NOMO-1 treated with dmso at 0.1 percent for 144 hours (cell line): Measurements from ENCODE around the gene PTPRE.
"Not testable (repeated sequence)": the region's sequence is repeated elsewhere in the genome, so short reads cannot be mapped to it uniquely, and the experiment has no call there.

Experiments
- DNase-seq: peaks from one replicate; lab custom pipeline; 2025; ENCODE audit not compliant: unreplicated experiment; lab: John Stamatoyannopoulos, UW

Gene PTPRE

DNA sequence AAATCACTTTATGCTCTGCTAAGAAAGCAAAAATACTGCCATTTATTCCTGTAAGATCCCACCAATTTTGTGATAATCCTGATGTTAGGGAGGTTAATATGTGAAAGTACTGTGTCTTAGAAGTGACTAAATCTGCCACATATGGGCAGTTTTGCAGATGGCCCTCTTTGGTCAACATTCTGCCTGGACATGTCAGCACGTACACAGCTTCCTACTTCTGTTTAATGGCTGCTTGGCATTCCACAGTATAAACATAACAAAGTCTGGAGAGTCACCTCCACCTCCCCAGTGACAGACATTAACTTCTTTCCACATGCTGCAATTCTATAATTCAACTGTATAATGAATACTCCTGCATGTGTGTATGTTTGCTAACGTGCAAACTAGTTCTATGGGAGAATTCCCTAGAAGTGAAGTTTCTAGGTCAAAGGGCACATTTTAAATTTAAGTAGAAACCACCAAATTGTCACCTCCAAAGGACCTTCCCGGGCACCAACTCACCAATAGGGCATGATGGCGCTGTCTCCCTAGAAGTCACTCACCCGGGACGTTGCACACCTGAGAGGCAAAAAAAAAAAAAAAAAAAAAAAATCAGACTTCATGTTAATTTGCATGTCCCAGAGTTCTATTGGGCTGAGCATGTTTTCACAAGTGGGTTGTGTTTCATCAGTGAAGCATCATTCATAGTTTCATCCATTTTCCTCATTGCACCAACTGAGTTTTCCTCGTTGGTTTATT, 180.4 kb downstream of the PTPRE start:
- no peak for DNase-seq

DNA sequence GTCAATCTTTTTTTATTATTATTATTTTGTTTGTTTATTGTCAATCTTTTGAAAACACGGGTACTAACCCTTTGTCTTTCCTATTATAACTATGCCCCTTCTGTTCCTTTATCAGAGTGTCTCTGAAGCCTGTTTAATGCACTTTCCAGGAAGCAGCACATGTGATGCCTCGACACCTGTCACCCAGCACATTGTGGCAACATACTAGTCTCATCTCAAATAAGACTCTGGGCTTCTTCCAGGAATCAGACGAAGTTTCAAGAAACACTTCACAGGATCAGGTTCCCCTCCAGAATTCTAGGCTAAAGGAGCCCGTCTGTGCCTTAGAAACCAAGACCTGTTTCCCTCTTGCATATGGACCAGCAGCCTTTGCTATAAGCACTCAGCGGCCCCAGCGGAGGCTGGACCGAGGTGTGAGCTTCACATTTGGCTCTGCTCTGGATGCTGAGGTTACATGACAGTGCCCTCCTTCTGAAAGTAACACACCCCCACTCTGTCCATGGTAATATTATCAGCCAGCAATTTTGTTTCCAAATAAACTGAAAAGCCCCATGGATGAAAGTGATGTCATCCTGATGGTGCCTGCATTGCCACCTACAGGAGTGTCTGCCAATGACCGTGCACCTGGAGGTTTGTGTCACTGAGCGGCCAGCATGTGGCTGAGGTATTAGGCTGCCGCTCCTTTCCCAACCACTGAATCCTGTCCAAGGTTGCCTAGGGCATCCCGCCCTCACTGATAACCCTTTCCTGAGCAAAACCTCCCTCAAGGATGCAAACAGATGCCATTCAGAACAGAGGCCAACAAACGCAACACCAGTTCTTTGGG, 181.2 kb downstream of the PTPRE start:
- DNase-seq: no peak

DNA sequence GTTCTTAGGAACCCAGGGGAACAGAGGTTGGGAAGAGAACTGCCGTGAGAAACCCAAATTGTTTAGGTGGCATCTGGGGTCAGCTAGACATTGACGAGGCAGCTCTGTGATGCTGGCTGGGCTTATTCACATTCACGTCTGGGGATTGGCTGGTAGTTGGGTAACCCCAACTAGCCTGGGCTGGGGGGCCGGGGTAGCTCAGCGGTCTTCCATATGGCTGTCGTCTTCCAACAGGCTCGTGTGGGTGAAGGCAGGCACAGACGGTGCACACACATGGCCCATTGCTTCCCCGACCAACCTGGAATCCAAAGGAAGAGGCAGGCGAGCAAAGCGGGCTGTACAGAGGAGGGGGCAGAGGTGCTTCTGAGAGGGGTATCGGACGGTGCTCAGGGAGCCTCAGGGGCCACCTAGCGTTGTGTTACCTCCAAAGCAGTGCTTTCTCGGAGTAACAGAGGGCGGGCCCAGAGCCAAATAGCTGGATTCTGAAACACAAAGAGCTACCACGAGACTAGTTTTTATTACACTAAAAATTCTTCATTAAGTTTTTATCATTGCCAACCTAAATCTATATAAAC, 184.8 kb downstream of the PTPRE start:
- no peak for DNase-seq

DNA sequence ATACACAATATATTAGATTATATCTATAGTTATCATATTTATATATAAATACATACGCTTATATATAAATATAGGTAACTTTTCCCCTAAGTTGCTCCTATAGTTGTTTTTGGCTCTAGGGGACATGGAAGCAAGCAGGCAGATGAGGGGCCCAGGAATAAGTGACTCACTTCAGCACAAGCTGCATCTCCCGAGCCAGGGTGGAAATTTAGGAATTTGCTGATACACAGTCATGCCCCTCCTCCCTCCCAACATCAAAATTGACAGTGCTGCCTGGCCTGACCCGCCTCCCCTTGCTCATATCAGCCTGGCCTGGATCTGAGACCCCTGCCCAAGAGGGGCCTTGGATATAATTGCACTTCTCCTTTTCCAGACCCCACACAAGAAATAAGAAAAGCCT, 185.6 kb downstream of the PTPRE start:
- DNase-seq: no peak

DNA sequence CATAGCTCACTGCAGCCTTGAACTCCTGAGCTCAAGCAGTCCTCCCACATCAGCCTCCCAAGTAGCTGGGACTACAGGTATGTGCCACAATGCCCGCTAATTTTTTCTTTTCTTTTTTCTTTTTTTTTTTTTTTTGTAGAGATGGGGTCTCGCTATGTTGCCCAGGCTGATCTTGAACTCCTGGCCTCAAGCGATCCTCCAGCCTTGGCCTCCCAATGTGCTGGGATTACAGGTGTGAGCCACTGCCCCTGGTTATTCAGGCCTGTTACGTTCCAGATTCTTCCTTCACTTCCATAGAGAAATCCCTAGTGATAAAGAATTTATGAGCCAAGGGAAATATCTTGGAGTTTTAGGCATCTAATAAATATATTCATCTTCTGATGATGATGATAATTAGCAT, 187.7 kb downstream of the PTPRE start:
- not testable (repeated sequence) for DNase-seq

DNA sequence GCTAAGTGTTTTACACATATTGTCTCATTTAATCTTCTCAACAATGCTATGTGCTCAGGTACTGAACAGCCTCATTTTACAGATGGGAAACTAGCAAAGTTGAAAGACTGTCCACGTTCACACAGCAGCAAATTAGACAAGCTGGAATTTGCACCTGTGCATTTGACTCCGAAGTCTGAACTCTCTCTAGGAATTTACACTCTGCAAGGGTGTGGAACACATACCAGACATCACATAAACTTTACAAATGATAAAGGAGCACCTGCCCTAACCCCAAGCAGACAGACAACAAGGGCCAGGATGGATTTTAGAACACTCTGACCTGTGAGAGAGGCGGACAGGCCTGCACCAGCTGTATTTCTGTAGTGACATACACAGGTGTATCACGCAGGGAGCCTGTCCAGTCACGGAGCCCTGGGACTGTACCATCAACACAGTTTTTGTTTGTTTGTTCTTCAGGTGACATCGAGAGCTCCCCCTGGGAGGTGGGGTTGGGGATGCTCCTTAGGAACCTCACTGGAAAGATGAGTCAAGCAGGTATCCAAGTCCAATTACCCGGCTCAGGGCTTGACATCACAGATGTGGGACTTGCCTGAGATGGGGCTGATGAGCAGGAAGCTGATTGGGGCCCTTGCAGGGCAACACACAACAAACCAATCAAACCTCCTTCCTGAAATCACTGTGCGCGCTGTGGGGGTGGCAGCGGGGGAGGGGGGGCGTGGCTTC, 188.3 kb downstream of the PTPRE start:
- no peak for DNase-seq

DNA sequence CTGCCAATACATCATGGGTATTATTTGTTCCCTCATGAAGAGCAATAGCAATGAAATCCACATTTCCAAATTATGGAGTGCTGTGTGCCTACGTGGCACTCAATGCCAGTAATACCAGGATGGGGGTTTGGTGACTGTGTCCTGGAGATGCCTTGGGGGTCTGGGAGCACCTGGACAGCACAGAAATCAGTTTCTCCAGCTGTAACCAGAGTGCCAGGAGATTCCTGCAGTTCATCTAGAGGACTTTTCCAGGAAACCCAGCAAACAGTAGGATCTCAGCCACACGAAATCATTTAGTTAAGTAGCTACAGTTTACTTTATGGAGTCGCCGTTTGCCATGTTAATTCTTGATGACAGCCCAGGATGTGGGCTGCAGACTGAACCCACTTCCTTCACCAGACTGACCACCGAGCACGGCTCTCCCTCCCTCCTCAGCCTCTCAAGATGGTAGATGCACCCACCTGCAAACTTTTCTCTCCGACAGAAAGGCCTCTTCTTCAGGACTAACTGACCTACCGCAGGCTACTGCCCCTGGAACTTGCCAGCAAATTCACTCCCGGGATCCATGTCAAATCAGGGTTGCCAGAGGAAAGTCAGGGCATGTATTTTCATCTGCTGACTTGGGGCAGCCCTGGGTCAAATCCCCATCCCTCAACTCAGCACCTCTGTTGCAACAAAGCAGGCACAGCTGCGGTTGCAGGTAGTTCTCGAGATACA, 189.0 kb downstream of the PTPRE start:
- DNase-seq: no peak

DNA sequence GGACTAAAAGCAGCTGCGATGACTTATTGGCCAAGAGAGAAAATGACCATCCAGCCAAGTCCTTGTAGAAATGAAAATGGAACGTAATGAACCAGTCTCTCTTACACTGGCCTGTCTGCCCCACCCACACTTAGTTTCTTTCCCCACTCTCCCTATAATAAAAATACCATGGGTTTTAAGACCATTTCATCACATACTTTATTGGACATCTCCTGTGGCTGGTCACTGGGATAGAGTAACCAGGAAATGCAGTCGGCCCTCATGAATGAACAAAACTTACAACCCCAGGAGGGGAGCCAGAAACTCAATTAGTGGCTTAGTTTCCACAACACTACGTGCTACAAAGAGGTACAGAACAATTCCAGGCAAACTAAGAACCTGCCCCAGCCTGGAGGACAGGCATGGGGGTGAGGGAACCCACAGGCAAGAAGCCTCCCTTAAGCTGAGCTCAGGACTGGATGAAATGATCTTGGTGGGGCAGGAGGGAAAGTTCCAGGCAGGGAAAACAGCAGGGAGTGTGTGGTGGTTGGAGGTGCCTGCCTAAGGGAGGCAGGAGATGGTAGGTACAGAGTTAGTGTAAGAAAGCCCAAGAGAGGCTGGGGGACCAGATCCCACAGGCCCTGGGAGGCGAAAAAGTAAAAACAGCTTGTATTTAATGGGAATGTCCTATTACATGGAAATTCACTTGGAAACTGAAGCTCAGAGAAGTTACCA, 189.7 kb downstream of the PTPRE start:
- no peak for DNase-seq

DNA sequence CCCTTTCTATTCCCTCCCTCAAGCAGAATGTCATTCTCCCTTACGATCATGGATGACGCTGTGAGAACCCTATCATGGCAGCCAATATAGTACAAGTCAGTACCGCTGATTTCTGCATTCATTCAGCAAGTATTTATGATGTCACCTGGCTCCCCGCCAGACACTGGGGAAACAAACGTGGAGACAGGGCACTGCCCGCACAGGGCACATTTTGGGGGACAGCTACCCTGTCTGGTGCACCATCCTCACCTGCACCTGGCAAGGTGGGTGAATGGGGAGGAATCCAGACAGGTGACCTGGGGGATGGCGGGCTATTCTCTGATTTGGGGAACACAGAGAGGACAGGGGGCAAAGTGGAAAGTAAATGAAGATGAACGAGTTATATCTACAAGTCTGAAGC, 190.9 kb downstream of the PTPRE start:
- DNase-seq: no peak

DNA sequence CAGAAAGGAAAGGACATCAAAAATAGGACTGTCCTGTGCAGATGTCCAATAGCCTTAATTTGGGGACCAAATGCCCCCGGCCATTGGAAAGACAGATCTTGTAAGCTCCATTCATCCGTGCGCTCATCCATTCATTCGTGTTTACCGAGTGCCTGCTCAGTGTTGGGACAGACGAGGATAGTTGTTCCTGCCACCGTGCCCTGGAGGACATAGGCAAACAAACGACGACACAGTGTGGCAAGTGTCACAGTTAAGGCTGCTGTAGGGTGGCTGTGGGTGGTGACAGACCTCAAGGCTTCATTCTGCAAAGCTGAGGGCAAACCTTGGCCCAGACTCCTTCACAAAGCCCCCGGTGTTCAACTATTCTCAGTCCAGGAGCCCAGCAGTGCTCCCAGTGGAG, 191.7 kb downstream of the PTPRE start:
- no peak for DNase-seq

DNA sequence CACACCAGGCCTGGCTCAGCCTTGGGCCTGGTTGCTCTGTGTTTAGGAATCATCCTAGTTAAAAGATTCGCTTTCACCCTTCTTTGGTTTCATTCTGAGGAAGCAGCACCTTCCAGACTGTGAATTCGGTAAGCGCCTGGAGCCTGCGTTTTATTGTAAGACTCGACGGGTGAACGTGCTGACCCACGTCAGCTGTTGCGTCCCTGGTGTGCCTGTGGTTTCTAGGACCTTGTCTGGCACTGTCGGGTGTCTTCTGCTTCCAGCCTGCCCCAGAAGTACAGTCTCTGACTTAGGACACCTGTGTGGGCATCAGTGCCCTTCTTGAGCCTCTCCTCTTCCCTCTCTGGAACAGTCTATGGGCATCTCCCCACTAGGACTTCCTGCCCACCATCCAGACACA, 193.0 kb downstream of the PTPRE start:
- DNase-seq: no peak

DNA sequence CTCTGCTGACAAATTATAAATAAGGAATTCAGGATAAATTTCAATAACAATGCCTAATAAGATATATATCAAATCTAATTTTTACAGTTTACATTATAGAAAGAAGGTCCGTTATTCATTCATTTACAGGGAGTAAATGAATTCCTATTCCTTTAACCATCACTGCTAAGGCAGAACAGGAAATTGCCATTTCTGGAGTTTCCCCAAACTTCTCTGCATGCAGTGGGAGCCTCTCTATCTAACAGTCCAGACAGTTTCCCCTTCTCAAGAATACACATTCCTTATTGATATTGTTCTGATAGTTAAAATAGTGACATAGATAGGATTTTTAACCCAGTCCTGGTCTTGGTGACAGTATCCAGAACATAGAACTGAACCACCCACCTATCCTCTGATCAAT, 195.0 kb downstream of the PTPRE start:
- DNase-seq: no peak

DNA sequence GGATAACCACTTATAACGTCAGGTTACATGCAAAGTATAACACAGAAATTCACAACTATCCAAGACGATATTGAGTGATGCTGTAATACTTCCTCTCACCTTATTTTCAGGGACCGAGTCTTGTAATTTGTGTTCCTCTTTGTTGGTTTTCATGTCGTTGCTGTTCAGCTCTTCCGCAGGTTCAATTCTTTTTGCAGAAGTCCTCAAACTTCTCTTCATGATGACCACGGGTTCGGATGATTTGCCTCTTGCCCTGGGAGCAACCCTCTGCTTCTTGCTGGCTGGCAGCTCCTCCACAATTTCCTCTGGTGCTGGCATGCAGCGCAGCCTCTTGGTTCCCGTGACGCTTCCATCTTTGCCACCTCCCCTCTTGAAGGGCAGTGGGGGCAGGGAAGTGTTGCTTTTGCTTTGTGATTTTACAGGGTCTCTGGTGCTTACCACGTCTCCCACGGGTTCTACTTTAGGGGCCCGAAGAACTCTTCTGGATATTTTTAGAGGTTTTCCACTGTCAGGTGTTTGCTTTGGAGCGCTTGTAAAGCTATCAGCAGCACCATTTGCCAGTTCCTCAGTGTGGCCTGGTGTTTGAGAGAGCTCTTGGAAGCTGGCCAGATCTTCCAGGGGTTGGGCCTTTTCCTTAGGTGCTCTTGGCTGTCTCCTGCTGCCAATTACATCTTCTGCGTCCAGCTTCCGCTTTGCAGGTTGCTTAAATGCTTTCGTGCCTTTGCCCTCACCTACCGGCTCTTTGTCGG, 195.8 kb downstream of the PTPRE start:
- DNase-seq: no peak

DNA sequence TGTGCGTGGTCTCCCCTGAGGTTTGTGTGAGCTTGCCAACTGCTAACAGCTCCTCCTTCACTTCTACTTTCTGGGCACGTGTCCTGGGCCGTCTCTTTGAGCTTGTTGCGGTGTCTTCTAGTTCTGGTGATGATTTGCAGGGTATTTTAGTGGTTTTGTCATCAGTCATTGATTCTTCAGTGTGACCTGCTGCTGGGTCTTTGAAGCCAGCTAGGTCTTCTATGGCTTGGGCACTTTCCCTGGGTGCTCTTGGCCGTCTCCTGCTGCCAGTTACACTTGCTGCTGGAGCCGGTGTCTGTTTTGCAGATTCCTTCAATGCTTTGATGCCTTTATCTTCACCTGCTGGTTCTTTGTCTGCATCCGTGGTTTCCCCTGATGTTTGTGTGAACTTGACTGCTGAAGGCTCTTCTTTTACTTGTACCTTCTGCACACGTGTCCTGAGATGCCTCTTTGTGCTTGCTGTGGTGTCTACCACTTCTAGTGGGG, 196.4 kb downstream of the PTPRE start:
- no peak for DNase-seq

DNA sequence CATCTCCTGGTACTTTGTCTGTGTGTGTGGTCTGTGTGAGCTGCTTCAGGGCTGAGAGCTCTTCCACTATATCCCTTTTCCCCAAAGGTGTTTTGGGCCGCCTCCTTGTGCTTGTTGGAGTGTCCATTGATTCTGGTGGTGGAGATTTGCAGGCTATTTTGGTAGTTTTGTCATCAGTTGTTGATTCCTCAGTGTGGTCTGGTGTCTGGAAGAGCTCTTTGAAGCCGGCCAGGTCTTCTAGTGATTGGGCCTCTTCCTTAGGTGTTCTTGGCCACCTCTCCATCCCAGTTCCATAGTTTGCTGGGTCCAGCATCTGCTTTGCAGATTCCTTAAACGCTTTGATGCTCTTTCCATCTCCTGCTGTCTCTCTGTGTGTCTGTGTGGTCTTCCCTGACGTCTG, 198.5 kb downstream of the PTPRE start:
- no peak for DNase-seq

DNA sequence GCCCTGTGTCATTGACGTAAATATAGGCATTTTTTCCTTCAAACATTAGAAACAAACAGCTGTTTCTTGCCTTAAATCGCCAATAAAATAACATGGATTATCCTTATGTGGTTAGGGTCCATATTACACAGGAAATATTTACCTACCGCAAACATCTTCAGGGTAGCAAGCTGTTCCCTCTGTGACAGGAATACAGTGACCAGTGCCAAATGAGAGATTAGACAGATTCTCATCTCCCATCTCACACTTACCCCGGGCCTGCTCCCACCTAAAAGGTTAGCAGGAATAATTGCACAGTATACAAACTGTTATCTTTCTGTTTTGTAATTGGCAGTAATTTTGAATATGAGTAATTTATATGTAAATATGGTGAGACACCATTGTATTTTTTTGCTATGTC, 202.8 kb downstream of the PTPRE start:
- DNase-seq: no peak

DNA sequence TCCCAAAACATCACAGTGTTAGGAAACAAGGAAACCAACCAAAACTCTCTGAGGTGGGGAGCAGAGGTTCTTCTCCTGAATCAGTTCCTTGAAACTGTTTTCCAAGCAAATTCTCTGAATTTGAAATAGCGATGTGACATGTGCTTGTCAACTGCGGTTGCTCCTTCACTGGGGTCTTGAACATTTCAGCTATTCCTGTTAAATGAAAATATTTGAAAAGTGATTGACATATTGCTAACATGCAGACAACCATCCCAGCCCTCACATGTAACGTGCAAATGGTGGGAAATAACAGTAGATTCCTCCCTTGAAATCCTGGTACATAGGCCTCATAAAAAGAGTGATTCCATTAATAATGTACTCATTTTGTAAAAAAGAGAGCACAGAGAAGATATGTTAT, 203.4 kb downstream of the PTPRE start:
- DNase-seq: no peak

DNA sequence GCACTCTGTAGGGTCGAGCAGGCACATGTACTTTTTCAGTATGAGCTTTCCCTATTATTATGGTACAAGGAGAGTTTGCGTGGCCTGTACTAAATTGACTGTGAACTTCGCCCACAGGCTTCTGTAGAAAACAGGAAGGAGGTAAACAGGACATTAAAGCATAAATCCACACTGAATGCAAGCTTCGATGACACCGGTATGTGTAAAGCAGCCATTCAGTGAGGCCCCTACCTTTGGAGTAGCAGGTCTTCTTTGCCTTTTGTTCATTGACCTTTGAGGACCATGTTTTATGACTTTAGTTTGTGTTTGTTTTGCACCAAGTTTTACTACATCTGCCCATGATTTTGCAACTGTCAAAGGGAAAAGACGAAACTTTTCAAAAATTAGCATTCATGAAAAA, 204.8 kb downstream of the PTPRE start:
- no peak for DNase-seq

DNA sequence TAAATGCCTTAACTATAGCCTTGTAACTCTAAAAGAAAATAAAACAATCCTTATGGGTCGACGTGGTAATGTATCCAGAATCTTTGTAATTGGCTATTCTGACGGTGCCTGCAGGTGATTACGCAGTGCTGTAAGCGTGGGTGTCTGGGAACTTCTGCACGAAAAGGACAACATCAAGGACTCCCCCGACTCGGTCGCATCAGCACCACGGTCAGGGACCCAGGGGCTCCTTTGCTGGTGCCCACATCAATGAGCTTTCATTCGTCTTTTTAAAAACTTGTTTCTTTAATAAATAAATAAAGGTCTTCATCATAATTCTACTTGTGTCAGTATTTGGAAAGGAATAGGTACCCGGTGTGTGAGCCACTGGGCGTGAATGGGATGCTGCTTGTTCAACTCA, 206.1 kb downstream of the PTPRE start:
- DNase-seq: no peak
